T-cell (primary cell): ENCODE data around the gene THSD7A. TPM values are rescaled to one million over a fixed set of nuclear protein-coding genes. Genes with fewer than 3 reads are reported as not detected.

Source experiments
- ATAC-seq, 4 experiments: fragments of 200-7000 bp in 3 of 4; fragments of 150-1000 bp in 1 of 4; cut with Tn5 transposase; replicated peaks in 1 of 4; 1 replicate in 3 of 4; 2 replicates in 1 of 4; pipeline ENCODE4 v1.10.0; 2021; ENCODE audit warnings: moderate library complexity in 3 of 4, mild to moderate bottlenecking in 2 of 4, moderate number of reproducible peaks in 1 of 4
- CTCF ChIA-PET, 2 donors: fragments of 300-600 bp; sonication (Branson Sonifier 250); formaldehyde crosslinking; loops; one replicate each; lab custom pipeline; 2022; ENCODE audit warnings: antibody characterized with exemption in 2 of 2; lab: Charles Lee
- POLR2A ChIA-PET, 2 donors: fragments of 300-600 bp; sonication (Branson Sonifier 250); formaldehyde crosslinking; loops; one replicate each; lab custom pipeline; 2022; ENCODE audit warnings: antibody characterized with exemption in 2 of 2; lab: Charles Lee
- DNase-seq, 35 experiments: peaks; one replicate each; pipeline versions ENCODE4 v3.0.0 to v3.0.0-alpha.2; 2013 to 2023
- H3K27ac ChIP-seq: one replicate; pipeline ENCODE4 v1.5.1; 2013; ENCODE audit warnings: low read length
- H3K27me3 ChIP-seq, 2 experiments: replicated peaks in 1 of 2; 1 replicate in 1 of 2; 2 replicates in 1 of 2; pipeline versions ENCODE4 v1.6.1 to v1.7.0; 2013; ENCODE audit warnings: low read length in 1 of 2, mixed read lengths in 1 of 2; ENCODE audit not compliant: control insufficient read depth in 2 of 2, insufficient read depth in 2 of 2; ENCODE audit errors: extremely low read depth in 1 of 2
- H3K36me3 ChIP-seq, 2 donors: 1 replicate in 1 of 2; 2 replicates in 1 of 2; pipeline versions ENCODE4 v1.6.1 to v1.7.0; 2013; ENCODE audit warnings: low read length in 1 of 2; ENCODE audit not compliant: control insufficient read depth in 2 of 2, insufficient read depth in 1 of 2; ENCODE audit errors: extremely low read depth in 1 of 2
- H3K4me1 ChIP-seq, 2 experiments: 1 replicate in 1 of 2; 2 replicates in 1 of 2; pipeline versions ENCODE4 v1.6.1 to v1.7.0; 2013; ENCODE audit warnings: low read length in 2 of 2, mixed read lengths in 1 of 2; ENCODE audit not compliant: insufficient read depth in 2 of 2, control insufficient read depth in 1 of 2; ENCODE audit errors: extremely low read depth in 1 of 2
- H3K4me3 ChIP-seq, 2 donors: 1 replicate in 1 of 2; 2 replicates in 1 of 2; pipeline versions ENCODE4 v1.5.1 to v1.7.0; 2013; ENCODE audit warnings: mild to moderate bottlenecking in 2 of 2, low read length in 1 of 2, moderate library complexity in 1 of 2; ENCODE audit not compliant: control insufficient read depth in 1 of 2; ENCODE audit errors: extremely low read depth in 1 of 2
- H3K9me3 ChIP-seq: 2 replicates; pipeline ENCODE4 v1.7.0; 2013
- H3K27ac Mint-ChIP-seq, 2 donors: one replicate each; pipeline ENCODE4 v1.8.0; 2020 to 2021; ENCODE audit warnings: mild to moderate bottlenecking in 2 of 2, mixed read lengths in 2 of 2
- H3K27me3 Mint-ChIP-seq, 2 donors: one replicate each; pipeline ENCODE4 v1.8.0; 2021 to 2022; ENCODE audit warnings: mixed read lengths in 2 of 2
- H3K36me3 Mint-ChIP-seq: one replicate; pipeline ENCODE4 v1.8.0; 2021; ENCODE audit warnings: mixed read lengths
- H3K4me1 Mint-ChIP-seq, 3 donors: one replicate each; pipeline ENCODE4 v1.8.0; 2020 to 2022; ENCODE audit warnings: mixed read lengths in 3 of 3, mild to moderate bottlenecking in 1 of 3
- H3K4me3 Mint-ChIP-seq, 3 donors: one replicate each; pipeline ENCODE4 v1.8.0; 2020 to 2022; ENCODE audit warnings: mild to moderate bottlenecking in 3 of 3, mixed read lengths in 3 of 3, moderate library complexity in 3 of 3
- H3K9me3 Mint-ChIP-seq, 3 donors: one replicate each; pipeline ENCODE4 v1.8.0; 2020 to 2022; ENCODE audit warnings: mixed read lengths in 3 of 3
- WGBS: methylation state at CpG from one replicate; pipeline ENCODE4 v1.1.5; 2013; ENCODE audit warnings: missing lambda C conversion rate; ENCODE audit not compliant: insufficient coverage; 5-methylcytosine and 5-hydroxymethylcytosine counted together
- total RNA-seq, 35 experiments: library from RNA in 6 of 35; stranded (reverse) in 6 of 35; fragments of 120-200 nt in 1 of 35; gene quantifications; one replicate each; pipeline versions ENCODE4 v1.2.1 to v1.2.4 and lab custom pipeline; 2013 to 2026

Gene THSD7A
- total RNA-seq, 5 donors from 2014 or later (not counting 1 experiment from before 2014, with no cell fraction given), result 0.08 to 0.33 TPM; not detected in 3

- no peaks in the 10 kb centered on the region for H3K9me3 Mint-ChIP-seq
- H3K27me3 Mint-ChIP-seq, result no peaks in the 10 kb centered on the region
- no peaks in the 10 kb centered on the region for H3K36me3 ChIP-seq
- no peaks in the 10 kb centered on the region for H3K36me3 Mint-ChIP-seq
- H3K27me3 ChIP-seq, result no peaks in the 10 kb centered on the region
- no peak overlapping the region for H3K27ac ChIP-seq
- no peaks in the 10 kb centered on the region for H3K4me1 ChIP-seq
- H3K27ac Mint-ChIP-seq, result no peak overlapping the region
- H3K4me3 Mint-ChIP-seq, result no peak overlapping the region
- no peaks in the 10 kb centered on the region for H3K9me3 ChIP-seq
- DNase-seq (no peak), ATAC-seq (no peak)
- CTCF ChIA-PET, result no interaction called here
- 100% methylated on average over 1 of the region's 3 CpGs for WGBS
- H3K4me1 Mint-ChIP-seq, result no peaks in the 10 kb centered on the region
- POLR2A ChIA-PET, result no interaction called here
- H3K4me3 ChIP-seq, result no peak overlapping the region
Observed at GRCh38 chr7:11784769-11785536, 47.0 kb downstream of the THSD7A start.

DNA sequence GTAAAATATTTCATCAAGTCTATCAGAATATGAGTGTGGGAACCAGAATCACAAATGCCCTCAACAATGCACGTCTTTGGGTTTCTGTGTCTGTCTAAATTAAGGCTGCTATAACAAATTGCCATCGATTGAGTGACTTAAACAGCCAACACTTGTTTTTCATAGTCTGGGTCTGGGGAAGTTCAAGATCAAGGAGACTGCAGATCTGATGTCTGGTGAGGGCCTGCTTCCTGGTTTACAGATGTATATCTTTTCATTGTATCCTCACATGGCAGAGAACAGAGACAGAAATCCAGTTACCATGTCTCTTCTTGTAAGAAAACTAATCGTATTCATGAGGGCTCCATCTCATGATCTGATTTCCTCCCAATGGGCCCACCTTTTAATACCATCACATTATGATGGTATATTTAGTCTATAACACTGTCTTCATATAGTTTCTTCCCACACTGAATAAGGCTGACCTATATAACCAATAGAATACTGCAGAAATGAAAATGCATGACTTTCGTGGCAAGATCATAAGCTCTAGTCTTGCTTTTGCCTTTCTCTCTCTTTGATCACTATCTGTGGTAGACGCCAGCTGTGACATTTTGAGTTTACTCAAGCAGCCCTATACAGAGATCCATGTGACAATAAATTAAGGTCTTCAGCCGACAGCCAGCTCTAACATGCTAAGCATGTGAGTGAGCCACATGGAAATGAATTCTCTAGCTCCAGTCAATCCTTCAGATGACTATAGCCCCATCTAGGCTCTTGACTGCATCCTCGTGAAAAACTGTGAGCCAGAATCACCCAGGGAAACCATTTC is 51.9 kb downstream of the THSD7A start:
- Mint-ChIP-seq H3K4me3 (no peak overlapping the region), H3K4me1 (no peaks in the 10 kb centered on the region), H3K9me3 (peaks cover 0 to 3% (median 0%) of the 10 kb centered on the region in 3 donors), H3K36me3 (no peaks in the 10 kb centered on the region), H3K27me3 (no peaks in the 10 kb centered on the region), H3K27ac (no peak overlapping the region)
- Histone ChIP-seq H3K4me1 (no peaks in the 10 kb centered on the region), H3K27me3 (no peaks in the 10 kb centered on the region), H3K27ac (no peak overlapping the region), H3K36me3 (no peaks in the 10 kb centered on the region), H3K4me3 (no peak overlapping the region), H3K9me3 (no peaks in the 10 kb centered on the region)
- CTCF ChIA-PET, result no interaction called here
- WGBS, result 33% methylated on average over 3 of the region's 7 CpGs
- ATAC-seq (no peak), DNase-seq (no peak)
- POLR2A ChIA-PET, result no interaction called here

GRCh38 chr7:11776039-11776438 is 56.0 kb downstream of the THSD7A start:
- ATAC-seq, result no peak

GRCh38 chr7:11775401-11775800 is 56.6 kb downstream of the THSD7A start:
- POLR2A ChIA-PET, result no interaction called here
- Mint-ChIP-seq H3K4me1 (no peaks in the 10 kb centered on the region), H3K27me3 (no peaks in the 10 kb centered on the region), H3K4me3 (no peak overlapping the region), H3K9me3 (peaks cover 0 to 6% (median 3%) of the 10 kb centered on the region in 3 donors), H3K27ac (no peak overlapping the region), H3K36me3 (no peaks in the 10 kb centered on the region)
- CTCF ChIA-PET, result no interaction called here
- H3K4me3 ChIP-seq, result no peak overlapping the region
- H3K36me3 ChIP-seq, result no peaks in the 10 kb centered on the region
- DNase-seq, result no peak
- H3K9me3 ChIP-seq, result no peaks in the 10 kb centered on the region
- H3K27me3 ChIP-seq, result no peaks in the 10 kb centered on the region
- H3K4me1 ChIP-seq, result no peaks in the 10 kb centered on the region
- no CpG with 5 or more reads among the region's 2 CpGs for WGBS
- ATAC-seq, result no peak
- H3K27ac ChIP-seq, result no peak overlapping the region

More at GRCh38 chr7:11776039-11776438, 56.0 kb downstream of the THSD7A start:
- ChIA-PET CTCF (no interaction called here), POLR2A (no interaction called here)
- 0% methylated on average over 1 of the region's 2 CpGs for WGBS
- Histone ChIP-seq H3K4me1 (no peaks in the 10 kb centered on the region), H3K27ac (no peak overlapping the region), H3K9me3 (no peaks in the 10 kb centered on the region), H3K4me3 (no peak overlapping the region), H3K36me3 (no peaks in the 10 kb centered on the region), H3K27me3 (no peaks in the 10 kb centered on the region)
- no peaks in the 10 kb centered on the region for H3K36me3 Mint-ChIP-seq
- H3K27me3 Mint-ChIP-seq, result no peaks in the 10 kb centered on the region
- DNase-seq, result no peak
- H3K4me3 Mint-ChIP-seq, result no peak overlapping the region
- no peak overlapping the region for H3K27ac Mint-ChIP-seq
- no peaks in the 10 kb centered on the region for H3K4me1 Mint-ChIP-seq
- peaks cover 0 to 6% (median 3%) of the 10 kb centered on the region in 3 donors for H3K9me3 Mint-ChIP-seq

- POLR2A ChIA-PET, result no interaction called here
- no peak overlapping the region for H3K27ac Mint-ChIP-seq
- H3K27me3 ChIP-seq, result no peaks in the 10 kb centered on the region
- WGBS, result 100% methylated on average over 1 of the region's 5 CpGs
- no peaks in the 10 kb centered on the region for H3K36me3 ChIP-seq
- no peaks in the 10 kb centered on the region for H3K4me1 ChIP-seq
- no peak for ATAC-seq
- H3K4me3 ChIP-seq, result no peak overlapping the region
- peaks cover 0 to 6% (median 0%) of the 10 kb centered on the region in 3 donors for H3K9me3 Mint-ChIP-seq
- CTCF ChIA-PET, result no interaction called here
- no peaks in the 10 kb centered on the region for H3K4me1 Mint-ChIP-seq
- no peaks in the 10 kb centered on the region for H3K9me3 ChIP-seq
- no peak for DNase-seq
- no peak overlapping the region for H3K4me3 Mint-ChIP-seq
- no peaks in the 10 kb centered on the region for H3K36me3 Mint-ChIP-seq
- H3K27ac ChIP-seq, result no peak overlapping the region
- H3K27me3 Mint-ChIP-seq, result no peaks in the 10 kb centered on the region
Observed at GRCh38 chr7:11768263-11768662, 63.7 kb downstream of the THSD7A start.

GRCh38 chr7:11767148-11767547 is 64.8 kb downstream of the THSD7A start:
- Histone ChIP-seq H3K36me3 (no peaks in the 10 kb centered on the region), H3K27me3 (no peaks in the 10 kb centered on the region), H3K4me3 (no peak overlapping the region), H3K9me3 (no peaks in the 10 kb centered on the region), H3K4me1 (no peaks in the 10 kb centered on the region), H3K27ac (no peak overlapping the region)
- no peak overlapping the region for H3K4me3 Mint-ChIP-seq
- 75% methylated on average over 1 of the region's 3 CpGs for WGBS
- no peaks in the 10 kb centered on the region for H3K36me3 Mint-ChIP-seq
- DNase-seq (no peak), ATAC-seq (no peak)
- ChIA-PET POLR2A (no interaction called here), CTCF (no interaction called here)
- no peaks in the 10 kb centered on the region for H3K27me3 Mint-ChIP-seq
- no peak overlapping the region for H3K27ac Mint-ChIP-seq
- no peaks in the 10 kb centered on the region for H3K4me1 Mint-ChIP-seq
- H3K9me3 Mint-ChIP-seq, result no peaks in the 10 kb centered on the region
